Activated CD4-positive, alpha-beta T cell treated with anti-CD3 and anti-CD28 coated beads for 24 hours (primary cell): ENCODE data around the gene MAGEF1.
"Not testable (repeated sequence)": the region's sequence is repeated elsewhere in the genome, so short reads cannot be mapped to it uniquely, and the experiment has no call there.

Source experiments
- DNase-seq, 2 donors: peaks; one replicate each; pipeline ENCODE4 v3.0.0-alpha.2; 2020; ENCODE audit warnings: low read depth in 2 of 2

The MAGEF1 gene

GRCh38 chr3:184742676-184743135, 30.8 kb upstream of the MAGEF1 start:
- no peak for DNase-seq

- DNase-seq: no peak
Observed at GRCh38 chr3:184741798-184742675, 30.2 kb upstream of the MAGEF1 start.

- DNase-seq: no peak
Observed at GRCh38 chr3:184741259-184741556, 29.3 kb upstream of the MAGEF1 start.

- no peak for DNase-seq
Observed at GRCh38 chr3:184740509-184741258, 28.8 kb upstream of the MAGEF1 start.

- no peak for DNase-seq
Observed at GRCh38 chr3:184739594-184740505, 28.0 kb upstream of the MAGEF1 start.

- DNase-seq: no peak
Observed at GRCh38 chr3:184738982-184739381, 27.1 kb upstream of the MAGEF1 start.

- DNase-seq: no peak
Observed at GRCh38 chr3:184738506-184738890, 26.6 kb upstream of the MAGEF1 start.

- DNase-seq: no peak
Observed at GRCh38 chr3:184737641-184738505, 26.0 kb upstream of the MAGEF1 start.

GRCh38 chr3:184737063-184737462, 25.2 kb upstream of the MAGEF1 start:
- DNase-seq: no peak

GRCh38 chr3:184734903-184735701, 23.2 kb upstream of the MAGEF1 start:
- DNase-seq: no peak

GRCh38 chr3:184733971-184734608, 22.2 kb upstream of the MAGEF1 start:
- no peak for DNase-seq

GRCh38 chr3:184733181-184733580, 21.3 kb upstream of the MAGEF1 start:
- no peak for DNase-seq

GRCh38 chr3:184731786-184732537, 20.1 kb upstream of the MAGEF1 start:
- DNase-seq: no peak

GRCh38 chr3:184730924-184731323, 19.1 kb upstream of the MAGEF1 start:
- no peak for DNase-seq

GRCh38 chr3:184729154-184729553, 17.3 kb upstream of the MAGEF1 start:
- not testable (repeated sequence) for DNase-seq

GRCh38 chr3:184728010-184728527, 16.2 kb upstream of the MAGEF1 start:
- no peak for DNase-seq

GRCh38 chr3:184727357-184728009, 15.6 kb upstream of the MAGEF1 start:
- DNase-seq: peak; percentile 14 to 19

- no peak for DNase-seq
Observed at GRCh38 chr3:184726497-184726896, 14.6 kb upstream of the MAGEF1 start.
